IPS-15b (cell line): ENCODE measurements around the gene ZCCHC7.
"Not testable (repeated sequence)": the region's sequence is repeated elsewhere in the genome, so short reads cannot be mapped to it uniquely, and the experiment has no call there.

ENCODE experiments used
- H3K27me3 ChIP-seq: one replicate; pipeline ENCODE4 v1.6.1; 2013; ENCODE audit warnings: low read length; ENCODE audit not compliant: control insufficient read depth, insufficient read depth
- H3K36me3 ChIP-seq: one replicate; pipeline ENCODE4 v1.6.1; 2013; ENCODE audit warnings: low read length; ENCODE audit not compliant: control insufficient read depth, insufficient read depth
- H3K4me1 ChIP-seq: one replicate; pipeline ENCODE4 v1.6.1; 2013; ENCODE audit warnings: mild to moderate bottlenecking, low read length; ENCODE audit not compliant: control insufficient read depth, insufficient read depth
- H3K4me3 ChIP-seq: one replicate; pipeline ENCODE4 v1.5.1; 2013; ENCODE audit warnings: low read depth, low read length
- H3K9ac ChIP-seq: one replicate; pipeline ENCODE4 v1.6.1; 2013; ENCODE audit warnings: low read depth, mild to moderate bottlenecking, low read length
- H3K9me3 ChIP-seq: one replicate; pipeline ENCODE4 v1.6.1; 2013; ENCODE audit warnings: mild to moderate bottlenecking, low read length; ENCODE audit not compliant: control insufficient read depth, insufficient read depth

The ZCCHC7 gene

GRCh38 chr9:37097294-37097693 is 23.1 kb upstream of the ZCCHC7 start:
- Histone ChIP-seq H3K36me3 (no peaks in the 10 kb centered on the region), H3K4me1 (peaks cover 5% of the 10 kb centered on the region), H3K4me3 (no peak overlapping the region), H3K9me3 (no peaks in the 10 kb centered on the region), H3K9ac (no peak overlapping the region), H3K27me3 (no peaks in the 10 kb centered on the region)

GRCh38 chr9:37100327-37100726 is 20.0 kb upstream of the ZCCHC7 start:
- H3K36me3 ChIP-seq: no peaks in the 10 kb centered on the region
- no peak overlapping the region for H3K9ac ChIP-seq
- H3K4me3 ChIP-seq: no peak overlapping the region
- peaks cover 5% of the 10 kb centered on the region for H3K4me1 ChIP-seq
- H3K9me3 ChIP-seq: no peaks in the 10 kb centered on the region
- no peaks in the 10 kb centered on the region for H3K27me3 ChIP-seq

- Histone ChIP-seq H3K9me3 (no peaks in the 10 kb centered on the region), H3K9ac (no peak overlapping the region), H3K36me3 (no peaks in the 10 kb centered on the region), H3K4me1 (peaks cover 5% of the 10 kb centered on the region), H3K27me3 (no peaks in the 10 kb centered on the region), H3K4me3 (no peak overlapping the region)
Observed at GRCh38 chr9:37100741-37101140, 19.6 kb upstream of the ZCCHC7 start.

- no peak overlapping the region for H3K9ac ChIP-seq
- no peaks in the 10 kb centered on the region for H3K27me3 ChIP-seq
- no peak overlapping the region for H3K4me3 ChIP-seq
- no peaks in the 10 kb centered on the region for H3K9me3 ChIP-seq
- no peaks in the 10 kb centered on the region for H3K36me3 ChIP-seq
- peaks cover 5% of the 10 kb centered on the region for H3K4me1 ChIP-seq
Observed at GRCh38 chr9:37102486-37102885, 17.9 kb upstream of the ZCCHC7 start.

- Histone ChIP-seq H3K36me3 (peaks cover 3% of the 10 kb centered on the region), H3K9me3 (no peaks in the 10 kb centered on the region), H3K4me3 (no peak overlapping the region), H3K4me1 (peaks cover 5% of the 10 kb centered on the region), H3K27me3 (no peaks in the 10 kb centered on the region), H3K9ac (no peak overlapping the region)
Observed at GRCh38 chr9:37104183-37104889, 16.0 kb upstream of the ZCCHC7 start.

- H3K36me3 ChIP-seq: peaks cover 3% of the 10 kb centered on the region
- H3K9me3 ChIP-seq: no peaks in the 10 kb centered on the region
- no peaks in the 10 kb centered on the region for H3K27me3 ChIP-seq
- no peak overlapping the region for H3K4me3 ChIP-seq
- H3K4me1 ChIP-seq: peaks cover 5% of the 10 kb centered on the region
- H3K9ac ChIP-seq: no peak overlapping the region
Observed at GRCh38 chr9:37105234-37105633, 15.1 kb upstream of the ZCCHC7 start.

- peaks cover 3% of the 10 kb centered on the region for H3K36me3 ChIP-seq
- H3K27me3 ChIP-seq: no peaks in the 10 kb centered on the region
- no peaks in the 10 kb centered on the region for H3K9me3 ChIP-seq
- H3K4me3 ChIP-seq: no peak overlapping the region
- no peaks in the 10 kb centered on the region for H3K4me1 ChIP-seq
- no peak overlapping the region for H3K9ac ChIP-seq
Observed at GRCh38 chr9:37107701-37108100, 12.7 kb upstream of the ZCCHC7 start.

GRCh38 chr9:37114442-37114841 is 5.9 kb upstream of the ZCCHC7 start:
- H3K9ac ChIP-seq, H3K36me3 ChIP-seq, H3K4me3 ChIP-seq, H3K27me3 ChIP-seq, H3K4me1 ChIP-seq, H3K9me3 ChIP-seq: not testable (repeated sequence)

- Histone ChIP-seq H3K36me3 (no peaks in the 10 kb centered on the region), H3K4me1 (peaks cover 2% of the 10 kb centered on the region), H3K9ac (no peak overlapping the region), H3K9me3 (no peaks in the 10 kb centered on the region), H3K4me3 (no peak overlapping the region), H3K27me3 (no peaks in the 10 kb centered on the region)
Observed at GRCh38 chr9:37117956-37118355, 2.4 kb upstream of the ZCCHC7 start.

GRCh38 chr9:37119360-37119759 is 1.0 kb upstream of the ZCCHC7 start:
- H3K9ac ChIP-seq: peak overlapping the region; percentile 55
- H3K4me3 ChIP-seq: peak overlapping the region; percentile 84
- no peaks in the 10 kb centered on the region for H3K36me3 ChIP-seq
- peaks cover 2% of the 10 kb centered on the region for H3K4me1 ChIP-seq
- H3K27me3 ChIP-seq: no peaks in the 10 kb centered on the region
- no peaks in the 10 kb centered on the region for H3K9me3 ChIP-seq

- not testable (repeated sequence) for H3K9me3 ChIP-seq, H3K27me3 ChIP-seq, H3K4me1 ChIP-seq, H3K36me3 ChIP-seq
- Histone ChIP-seq H3K4me3 (peak overlapping the region; percentile 84), H3K9ac (peak overlapping the region; percentile 50)
Observed at GRCh38 chr9:37120843-37121335, 515 bp downstream of the ZCCHC7 start.

- Histone ChIP-seq H3K4me1 (peaks cover 2% of the 10 kb centered on the region), H3K4me3 (peak overlapping the region; percentile 9), H3K36me3 (no peaks in the 10 kb centered on the region), H3K27me3 (no peaks in the 10 kb centered on the region), H3K9me3 (no peaks in the 10 kb centered on the region), H3K9ac (no peak overlapping the region)
Observed at GRCh38 chr9:37121881-37122280, 1.5 kb downstream of the ZCCHC7 start.
